ENCODE data around the gene PHRF1. TPM values are rescaled to one million over a fixed set of nuclear protein-coding genes. Genes with fewer than 3 reads are reported as not detected.

PHRF1 gene
- total and polyA plus RNA-seq, 9 of the 15 experiments (the other 6 are each of a cell fraction or from before 2014, with no cell fraction given): 0.07 to 37.2 (median 7.7) TPM

DNA sequence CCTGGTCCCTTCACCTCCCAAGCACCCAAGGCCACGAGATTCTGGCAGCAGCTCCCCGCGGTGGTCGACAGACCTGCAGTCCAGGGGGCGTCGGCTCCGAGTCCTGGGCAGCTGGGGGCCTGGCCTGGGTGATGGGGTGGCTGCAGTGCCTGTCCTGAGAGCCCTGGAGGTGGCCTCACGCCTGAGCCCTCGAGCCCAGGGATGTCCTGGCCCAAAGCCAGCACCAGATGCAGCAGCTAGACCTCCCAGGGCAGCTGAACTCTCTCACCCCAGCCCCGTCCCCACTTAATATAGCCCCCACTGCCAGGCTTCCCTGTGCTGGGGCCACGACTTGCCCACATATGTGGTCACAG lies 22.3 kb upstream of the PHRF1 start:
- CTCF ChIA-PET (ENCODE audit: low intra/inter-chr PET ratio): interaction anchor here (1.8 kb wide), 1 partner anchor 174 kb away, joined by 12 read pairs; no protein-coding TSS in a partner anchor
- Histone ChIP-seq H3K79me2 (ENCODE audit: control insufficient read depth, insufficient read depth, low read length) (no peaks in the 10 kb centered on the region), H3K9me1 (ENCODE audit: control insufficient read depth, insufficient read depth, low read length) (no peaks in the 10 kb centered on the region), H3K4me3 (no peak overlapping the region), H2AFZ (ENCODE audit: low read depth, low read length) (no peak overlapping the region), H3K4me1 (replicated peaks in 1 of 2; ENCODE audit: control insufficient read depth in 2 of 2, insufficient read depth in 2 of 2, low read length in 2 of 2) (peaks cover 13 to 99% of the 10 kb centered on the region in 2 experiments; a peak in 4 of 5 replicates), H3K9ac (ENCODE audit: insufficient read depth in 1 of 2, low read depth in 2 of 2, low read length in 2 of 2) (peak overlapping the region in 1 of 2 experiments; percentile 85; a peak in 2 of 4 replicates), H3K4me2 (ENCODE audit: insufficient read depth, low read length) (no peak overlapping the region), H3K36me3 (ENCODE audit: control insufficient read depth, insufficient read depth, low read length) (no peaks in the 10 kb centered on the region), H3K27me3 (ENCODE audit: control insufficient read depth in 2 of 2, insufficient read depth in 2 of 2, low read length in 2 of 2) (no peaks in the 10 kb centered on the region), H3K27ac (ENCODE audit: extremely low read depth, low read depth, low read length) (no peak overlapping the region), H4K20me1 (replicated peaks; ENCODE audit: control insufficient read depth, insufficient read depth, low read length) (no peaks in the 10 kb centered on the region), H3K9me3 (replicated peaks; ENCODE audit: control insufficient read depth, insufficient read depth, low read depth, low read length) (no peaks in the 10 kb centered on the region)
- intact Hi-C loops (cut with micrococcal nuclease) (loop anchor here (5.0 to 10.0 kb wide), 3 partner anchors 61 to 173 kb away; partner anchors contain the start of genes DEAF1, IRF7 and TMEM80), in situ Hi-C loops (cut with MboI) (no loop called here)
- DNase-seq (ENCODE audit: extremely low read depth in 1 of 4, low spot score in 3 of 4) (no peak), ATAC-seq (no peak), FAIRE-seq (no peak)
- POLR2A ChIA-PET: interaction anchor here (1.1 to 1.5 kb wide), 2 partner anchors 35 to 194 kb away, joined by 3 to 4 read pairs; partner anchors contain the start of gene TALDO1
- peak; percentile 82 for TF ChIP-seq NFIC (IDR thresholded peaks at IDR 0.05)
- no peak for TF ChIP-seq FOS (IDR thresholded peaks at IDR 0.05; ENCODE audit: extremely low read depth, insufficient read length)
- TF ChIP-seq L3MBTL2 (IDR thresholded peaks at IDR 0.05): no peak
- TF ChIP-seq PHTF2 (CRISPR knock-in tag; IDR thresholded peaks at IDR 0.05): no peak
- no peak for TF ChIP-seq RFX1 (IDR thresholded peaks at IDR 0.05)
- no peak for TF ChIP-seq MAFG (tag; conservative IDR thresholded peaks at IDR 0.05)
- BruUV-seq (replicated peaks): no TSS peak
- 67% methylated on average over 11 of the region's 11 CpGs for WGBS (ENCODE audit: insufficient coverage, low coverage, missing lambda C conversion rate)

Data from K562 (cell line).